GM19467 (cell line): ENCODE measurements around the gene CABP7.
"Not testable (repeated sequence)": the region's sequence is repeated elsewhere in the genome, so short reads cannot be mapped to it uniquely, and the experiment has no call there.

Source experiments
- ATAC-seq: cut with Tn5 transposase; IDR thresholded peaks from one replicate; pipeline ENCODE4 v1.9.1; 2021; ENCODE audit warnings: mild to moderate bottlenecking, moderate library complexity; ENCODE audit not compliant: unreplicated experiment

Gene CABP7

DNA sequence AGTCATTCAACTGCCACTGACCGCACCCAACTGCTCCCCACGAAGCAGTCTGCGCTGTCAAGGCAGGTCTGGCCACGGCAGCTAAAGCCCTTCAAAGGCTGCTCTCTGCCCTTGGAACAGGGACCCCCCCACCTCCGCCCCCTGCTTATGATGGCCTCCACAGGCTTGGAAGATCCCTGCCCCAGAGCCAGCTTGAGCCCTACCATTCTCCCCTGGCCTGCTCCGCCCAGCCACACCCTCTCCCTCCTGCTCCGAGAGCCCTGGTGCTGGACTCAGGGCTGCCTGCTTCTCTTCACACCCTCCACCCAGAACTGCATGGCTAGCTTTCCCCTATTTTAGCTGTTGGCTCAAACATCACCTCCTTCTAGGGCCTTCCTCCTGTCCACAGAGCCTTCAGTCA is 28.0 kb downstream of the CABP7 start:
- no peak for ATAC-seq

DNA sequence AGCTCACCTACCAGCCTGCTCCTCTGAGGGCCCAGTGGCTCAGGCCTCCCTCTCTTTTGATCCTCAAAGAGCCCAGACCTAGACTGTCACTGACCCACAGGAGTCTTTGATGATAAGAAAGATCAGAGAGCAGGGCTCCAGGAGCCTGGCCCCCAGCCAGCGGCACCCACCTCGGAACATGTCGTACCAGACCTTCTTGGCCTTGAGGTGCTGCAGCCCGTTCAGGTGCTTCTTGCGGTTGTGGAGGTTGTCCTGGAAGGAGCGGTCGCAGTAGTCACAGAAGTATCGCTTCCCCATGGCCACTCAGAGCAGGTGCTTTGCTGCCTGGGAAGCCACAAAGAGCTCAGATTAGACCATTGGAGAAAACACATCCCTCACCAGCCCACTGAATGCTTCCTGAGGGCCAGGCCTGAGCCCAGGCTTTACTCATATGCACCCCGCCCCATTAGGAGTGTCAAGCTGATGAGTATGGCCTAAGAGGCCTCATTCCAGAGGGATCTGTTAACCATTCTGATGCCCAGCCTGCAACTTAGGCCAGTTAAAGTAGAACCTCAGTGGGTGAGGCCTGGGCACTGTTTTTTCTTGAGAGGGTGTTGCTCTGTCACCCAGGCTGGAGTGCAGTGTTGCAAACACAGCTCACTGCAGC is 28.6 kb downstream of the CABP7 start:
- ATAC-seq = no peak

DNA sequence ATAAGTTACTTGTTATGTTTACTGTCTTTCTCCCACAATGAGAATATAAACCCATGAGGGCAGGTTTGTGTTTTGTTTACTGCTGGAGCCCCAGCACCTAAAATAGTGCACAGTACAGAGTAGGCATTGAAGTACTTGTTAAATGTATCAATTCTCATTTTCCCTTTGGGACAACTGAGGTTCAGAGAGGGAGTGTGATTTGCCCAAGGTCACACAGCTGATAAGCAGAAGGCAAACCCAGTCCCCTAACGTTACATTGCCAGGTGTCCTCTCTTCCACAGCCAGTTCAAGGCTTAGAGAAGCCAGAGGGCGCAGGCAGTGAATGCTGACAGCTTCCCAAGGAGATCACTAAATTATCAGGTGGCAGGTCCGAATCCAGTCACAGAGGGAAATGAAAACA is 30.2 kb downstream of the CABP7 start:
- ATAC-seq = no peak

DNA sequence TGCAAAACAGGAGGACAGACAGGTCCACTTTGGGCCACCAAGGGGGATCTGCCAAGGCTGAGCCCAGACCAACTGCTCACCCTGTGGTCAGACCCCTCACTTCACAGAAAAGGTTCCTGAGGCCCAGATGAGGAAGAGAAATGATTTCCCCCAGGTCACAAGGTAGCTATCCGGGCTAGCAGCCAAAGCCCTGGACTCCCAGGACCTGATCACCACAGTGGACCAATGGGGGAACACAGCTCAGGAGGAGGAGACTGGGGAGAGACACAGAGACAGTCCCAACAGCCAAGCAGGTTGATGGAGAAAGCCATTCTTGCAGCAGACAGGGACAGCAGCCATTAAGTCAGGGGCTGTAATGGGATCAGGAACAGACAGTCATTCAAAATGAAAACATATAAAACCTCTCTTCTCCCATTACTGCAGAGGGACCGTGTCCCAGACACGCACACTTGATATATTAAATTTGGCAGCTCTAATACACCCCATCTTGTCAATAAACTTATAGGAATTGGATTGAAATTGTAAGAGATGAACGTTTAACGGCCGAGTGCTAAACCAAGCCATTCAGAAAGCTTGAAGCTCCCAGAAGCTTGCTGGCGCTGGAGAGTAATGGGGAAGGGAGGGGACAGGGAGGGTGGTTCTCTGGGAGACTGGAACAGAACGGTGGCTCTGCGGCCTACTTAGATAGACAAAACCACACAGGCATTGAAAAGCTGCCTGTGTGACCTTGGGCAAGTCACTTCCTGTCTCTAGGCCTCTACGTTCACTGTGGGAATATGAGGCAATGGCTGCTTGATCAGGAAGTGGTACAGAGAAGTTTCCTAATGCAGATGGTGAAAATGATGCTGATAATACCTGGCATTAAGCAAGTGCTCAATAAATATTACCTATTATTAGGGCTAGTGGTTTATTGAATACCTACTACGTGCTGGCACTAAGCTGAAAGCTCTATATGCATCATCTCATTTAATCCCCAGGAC is 31.0 kb downstream of the CABP7 start:
- no peak for ATAC-seq

DNA sequence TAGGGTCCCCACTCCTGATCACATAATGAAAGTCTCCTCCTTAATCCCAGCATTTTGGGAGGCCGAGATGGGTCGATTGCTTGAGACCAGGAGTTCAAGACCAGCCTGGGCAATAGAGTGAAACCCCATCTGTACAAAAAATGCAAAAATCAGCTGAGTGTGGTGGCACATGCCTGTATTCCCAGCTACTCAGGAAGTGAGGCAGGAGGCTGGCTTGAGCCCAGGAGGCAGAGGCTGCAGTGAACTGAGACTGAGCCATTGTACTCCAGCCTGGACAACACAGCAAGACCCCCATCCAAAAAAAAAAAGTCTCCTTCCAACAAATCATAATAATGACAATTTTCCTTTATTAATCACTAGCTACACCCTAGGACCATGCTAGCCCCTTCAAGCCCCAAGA is 31.9 kb downstream of the CABP7 start:
- no peak for ATAC-seq

DNA sequence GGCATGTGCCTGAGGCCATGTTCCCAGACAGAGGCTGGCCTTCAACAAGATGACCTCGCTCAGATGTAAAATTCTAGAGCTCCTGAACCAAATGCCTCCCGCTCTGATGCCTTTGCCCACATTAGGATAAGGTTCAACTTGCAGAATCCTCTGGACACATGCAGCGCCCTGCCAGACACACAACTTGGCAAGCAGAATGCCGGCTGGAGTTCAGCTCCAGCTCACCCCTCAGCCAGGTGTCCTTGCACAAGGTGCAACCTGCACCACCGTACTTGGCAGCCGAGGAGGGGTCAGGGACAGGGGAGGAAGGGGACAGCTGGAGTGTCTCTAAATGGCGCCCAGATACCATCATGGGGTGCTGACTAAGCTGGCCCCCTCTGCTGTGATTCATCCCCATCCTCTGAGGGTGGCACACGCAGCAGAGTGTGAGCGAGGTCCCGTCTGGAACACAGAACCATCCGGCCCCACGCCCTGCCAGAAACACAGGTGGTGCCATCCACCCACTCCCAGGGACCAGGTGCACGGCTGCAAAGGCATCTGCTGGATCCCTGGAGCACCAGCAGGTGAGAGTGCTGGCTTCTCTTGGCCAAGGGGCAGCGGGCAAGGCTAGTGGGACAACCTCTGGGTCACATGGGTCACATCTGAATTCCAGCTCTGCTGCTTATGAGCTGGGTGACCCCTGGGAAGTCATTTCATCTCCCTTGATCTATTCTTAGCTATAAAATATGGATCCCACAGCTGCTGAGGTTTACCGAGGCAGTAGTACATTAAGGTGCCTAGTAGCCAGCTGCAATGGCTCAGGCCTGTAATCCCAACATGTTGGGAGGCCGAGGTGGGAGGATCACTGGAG is 34.2 kb downstream of the CABP7 start:
- ATAC-seq = no peak

DNA sequence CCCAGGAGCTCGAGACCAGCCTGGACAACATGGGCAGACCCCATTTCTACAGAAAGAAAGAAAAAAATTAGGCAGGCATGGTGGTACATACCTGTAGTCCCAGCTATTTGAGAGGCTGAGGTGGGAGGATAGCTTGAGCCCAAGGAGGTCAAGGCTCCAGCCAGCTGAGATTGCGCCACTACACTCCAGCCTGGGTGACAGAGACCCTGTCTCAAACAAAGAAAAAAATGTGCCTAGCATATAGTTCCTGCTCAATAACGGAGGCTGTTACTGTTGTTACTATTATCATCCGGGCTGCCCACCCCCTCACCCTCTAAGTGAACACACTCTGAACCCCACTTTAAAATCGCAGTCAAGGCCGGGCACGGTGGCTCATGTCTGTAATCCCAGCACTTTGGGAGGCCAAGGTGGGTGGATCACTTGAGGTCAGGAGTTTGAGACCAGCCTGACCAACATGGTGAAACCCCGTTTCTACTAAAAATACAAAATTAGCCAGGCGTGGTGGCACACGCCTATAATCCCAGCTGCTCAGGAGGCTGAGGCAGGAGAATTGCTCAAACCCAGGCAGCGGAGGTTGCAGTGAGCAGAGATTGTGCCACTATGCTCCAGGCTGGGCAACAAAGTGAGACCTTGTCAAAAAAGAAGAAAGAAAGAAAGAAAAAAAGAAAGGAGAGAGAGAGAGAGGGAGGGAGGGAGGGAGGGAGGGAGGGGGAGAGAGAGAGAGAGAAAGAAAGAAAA is 35.0 kb downstream of the CABP7 start:
- ATAC-seq = not testable (repeated sequence)

DNA sequence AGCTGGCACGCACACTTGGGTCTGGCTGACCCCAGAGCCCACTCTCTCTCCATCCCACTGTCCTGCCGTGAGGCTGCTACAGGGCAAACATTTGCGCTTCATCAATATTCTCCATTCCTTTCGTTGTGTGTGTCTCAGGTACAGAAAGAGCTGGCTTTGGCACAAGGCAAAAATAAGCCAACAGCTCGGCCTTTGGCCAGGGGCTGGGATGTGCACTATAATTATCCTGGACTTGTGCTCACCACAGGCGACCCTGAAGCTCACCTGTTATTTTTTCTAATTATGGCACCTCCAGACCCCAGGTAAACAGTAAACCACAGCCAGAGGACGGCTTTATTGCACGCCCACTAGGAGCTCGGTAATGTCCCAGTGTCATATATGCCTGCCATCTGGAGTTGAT is 36.1 kb downstream of the CABP7 start:
- ATAC-seq = no peak

DNA sequence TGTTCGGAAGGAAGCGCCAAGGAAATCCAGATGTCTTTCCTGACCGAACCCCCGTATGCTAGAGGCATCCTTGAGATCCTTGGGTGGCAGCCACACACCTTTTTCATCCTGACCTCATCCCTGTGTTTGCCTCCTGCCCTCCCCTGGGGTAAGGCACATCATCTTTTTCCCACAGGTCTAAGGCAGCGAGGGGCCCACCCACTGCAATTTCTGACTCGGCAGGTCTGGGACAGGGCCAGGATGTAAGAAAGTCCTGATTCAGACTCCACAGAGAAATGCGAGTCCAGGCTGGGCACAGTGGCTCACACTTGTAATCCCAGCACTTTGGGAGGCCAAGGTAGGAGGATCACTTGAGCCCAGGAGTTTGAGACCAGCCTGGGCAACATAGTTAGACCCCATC is 36.5 kb downstream of the CABP7 start:
- ATAC-seq = no peak

DNA sequence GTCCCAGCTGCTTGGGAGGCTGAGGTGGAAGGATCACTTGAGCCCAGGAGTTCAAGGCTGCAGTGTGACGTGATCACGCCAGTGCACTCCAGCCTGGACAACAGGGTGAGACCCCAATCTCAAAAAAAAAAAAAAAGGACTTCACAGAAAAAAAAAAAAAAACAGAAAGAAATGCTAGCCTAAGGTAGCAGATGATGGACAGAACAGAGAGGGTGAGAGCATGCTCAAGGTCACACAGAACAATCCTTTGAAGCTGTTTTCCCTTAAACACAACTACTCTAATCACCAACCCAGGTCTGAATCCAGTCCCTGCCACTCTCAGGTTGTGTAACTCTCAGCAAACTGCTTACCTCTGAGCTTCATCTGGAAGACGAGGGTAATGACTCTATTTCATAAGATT is 37.3 kb downstream of the CABP7 start:
- ATAC-seq = no peak

DNA sequence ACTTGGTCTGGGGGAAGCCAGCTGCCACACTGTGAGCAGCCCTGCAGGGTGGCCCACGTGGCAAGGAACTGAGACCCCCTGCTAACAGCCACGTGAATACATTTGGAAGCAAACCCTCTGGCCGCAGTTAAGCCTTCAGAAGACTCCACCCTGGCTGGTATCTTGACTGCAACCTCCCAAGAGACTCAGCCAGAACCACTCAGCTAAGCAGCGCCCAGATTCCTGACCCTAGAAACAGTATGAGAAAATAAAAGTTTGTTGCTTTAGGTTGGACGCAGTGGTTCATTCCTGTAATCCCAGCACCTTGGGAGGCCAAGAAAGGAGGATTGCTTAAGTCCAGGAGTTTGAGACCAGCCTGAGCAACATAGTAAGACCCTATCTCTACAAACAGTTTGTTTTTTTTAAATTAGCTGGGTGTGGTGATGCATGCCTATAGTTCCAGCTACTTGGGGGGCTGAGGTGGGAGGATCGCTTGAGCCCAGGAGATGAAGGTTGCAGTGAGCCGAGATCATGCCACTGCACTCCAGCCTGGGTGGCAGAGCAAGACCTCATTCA is 38.3 kb downstream of the CABP7 start:
- no peak for ATAC-seq

DNA sequence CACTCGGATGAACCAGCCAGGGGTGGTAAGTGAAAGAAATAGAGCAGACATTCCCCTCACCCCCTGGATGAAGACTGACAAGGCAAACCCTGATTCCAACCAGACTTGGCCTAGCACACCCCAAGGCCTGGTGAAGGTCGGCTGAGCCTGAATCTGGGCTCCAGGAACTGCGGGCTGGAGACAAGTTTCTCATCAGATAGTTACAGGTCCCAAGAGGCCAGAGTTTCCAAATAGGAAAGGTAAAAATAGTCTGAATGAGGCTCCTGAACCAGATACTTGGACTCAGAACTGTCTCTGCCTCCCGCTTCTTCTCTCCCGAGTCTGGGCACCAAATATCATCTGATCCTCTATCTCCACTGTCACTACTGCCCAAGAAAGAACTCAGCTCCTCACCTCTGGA is 39.2 kb downstream of the CABP7 start:
- no peak for ATAC-seq

DNA sequence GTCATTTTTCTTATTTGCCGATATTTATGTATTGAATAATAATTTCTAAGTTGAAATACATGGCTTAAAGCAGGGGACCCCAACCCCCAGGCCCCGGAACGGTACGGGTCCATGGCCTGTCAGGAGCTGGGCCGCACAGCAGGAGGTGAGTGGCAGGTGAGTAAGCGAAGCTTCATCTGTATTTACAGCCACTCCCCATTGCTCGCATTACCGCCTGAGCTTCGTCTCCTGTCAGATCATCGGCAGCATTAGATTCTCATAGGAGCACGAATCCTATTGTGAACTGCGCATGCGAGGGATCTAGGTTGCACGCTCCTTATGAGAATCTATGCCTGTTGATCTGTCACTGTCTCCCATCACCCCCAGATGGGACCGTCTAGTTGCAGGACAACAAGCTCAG is 42.5 kb downstream of the CABP7 start:
- ATAC-seq = no peak

DNA sequence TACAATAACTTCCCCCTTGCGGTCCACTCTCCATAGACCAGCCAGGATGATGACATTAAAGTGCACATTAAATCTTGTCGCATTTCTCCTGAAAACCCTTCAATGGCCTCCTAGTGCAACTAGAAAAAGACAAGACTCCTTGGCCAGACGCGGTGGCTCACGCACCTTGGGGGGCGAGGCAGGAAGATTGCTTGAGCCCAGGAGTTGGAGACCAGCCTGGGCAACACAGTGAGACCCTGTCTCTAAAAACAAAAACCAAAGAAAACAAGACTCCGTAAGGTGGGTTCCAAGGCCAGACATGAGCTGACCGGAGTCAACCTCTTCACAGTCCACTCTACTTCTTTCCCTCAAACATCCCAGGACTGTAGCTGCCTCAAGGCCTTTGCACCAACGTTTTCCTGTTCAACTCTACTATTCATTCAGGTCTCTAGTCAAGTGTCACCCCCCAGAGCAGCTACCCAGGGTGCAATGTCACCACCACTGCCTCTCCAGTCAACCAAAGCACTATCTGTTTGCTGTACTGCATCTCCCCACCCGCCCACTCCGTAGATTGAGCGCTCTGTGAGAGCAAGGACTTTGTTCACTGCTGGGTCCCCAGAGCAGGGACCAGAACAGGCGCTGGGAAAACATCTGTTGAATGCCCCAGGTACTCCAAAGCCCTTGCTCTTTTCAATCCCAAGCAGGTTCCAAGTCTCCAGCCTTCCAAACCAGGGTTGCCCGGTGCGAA is 46.3 kb downstream of the CABP7 start:
- no peak for ATAC-seq

DNA sequence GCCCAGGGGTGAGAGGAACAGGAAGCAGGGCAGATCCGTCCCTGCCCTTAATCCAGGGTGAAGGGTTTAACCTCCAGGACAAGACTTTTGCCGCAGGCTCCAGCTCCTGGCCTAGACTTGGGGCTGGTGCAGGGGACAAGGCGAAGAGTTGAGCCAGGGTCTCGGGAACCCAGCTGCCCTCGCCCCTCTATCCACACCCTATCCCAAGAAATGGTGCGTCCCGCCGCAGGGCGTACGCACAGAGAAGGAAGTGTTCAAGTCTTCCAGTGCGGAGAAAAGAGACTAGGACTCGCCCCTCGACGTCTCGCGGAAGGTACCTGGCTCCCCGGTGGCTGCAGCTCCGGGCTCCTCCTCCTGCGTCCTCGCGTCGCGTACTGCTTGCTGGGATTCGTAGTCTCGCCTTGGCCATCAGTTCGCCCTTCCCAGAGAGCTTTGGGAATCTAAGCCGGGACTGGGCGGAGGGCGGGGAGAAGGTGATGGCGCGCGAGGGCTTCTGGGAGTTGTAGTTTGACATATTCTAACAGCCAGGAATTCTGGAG is 46.9 kb downstream of the CABP7 start, which contains the start of gene ZMAT5:
TSS of gene ZMAT5 (minus strand) at position 376 of the 539 bp plus-strand sequence. CDS start 18,463 bp downstream, outside the sequence.
- ATAC-seq = peak; percentile 86

DNA sequence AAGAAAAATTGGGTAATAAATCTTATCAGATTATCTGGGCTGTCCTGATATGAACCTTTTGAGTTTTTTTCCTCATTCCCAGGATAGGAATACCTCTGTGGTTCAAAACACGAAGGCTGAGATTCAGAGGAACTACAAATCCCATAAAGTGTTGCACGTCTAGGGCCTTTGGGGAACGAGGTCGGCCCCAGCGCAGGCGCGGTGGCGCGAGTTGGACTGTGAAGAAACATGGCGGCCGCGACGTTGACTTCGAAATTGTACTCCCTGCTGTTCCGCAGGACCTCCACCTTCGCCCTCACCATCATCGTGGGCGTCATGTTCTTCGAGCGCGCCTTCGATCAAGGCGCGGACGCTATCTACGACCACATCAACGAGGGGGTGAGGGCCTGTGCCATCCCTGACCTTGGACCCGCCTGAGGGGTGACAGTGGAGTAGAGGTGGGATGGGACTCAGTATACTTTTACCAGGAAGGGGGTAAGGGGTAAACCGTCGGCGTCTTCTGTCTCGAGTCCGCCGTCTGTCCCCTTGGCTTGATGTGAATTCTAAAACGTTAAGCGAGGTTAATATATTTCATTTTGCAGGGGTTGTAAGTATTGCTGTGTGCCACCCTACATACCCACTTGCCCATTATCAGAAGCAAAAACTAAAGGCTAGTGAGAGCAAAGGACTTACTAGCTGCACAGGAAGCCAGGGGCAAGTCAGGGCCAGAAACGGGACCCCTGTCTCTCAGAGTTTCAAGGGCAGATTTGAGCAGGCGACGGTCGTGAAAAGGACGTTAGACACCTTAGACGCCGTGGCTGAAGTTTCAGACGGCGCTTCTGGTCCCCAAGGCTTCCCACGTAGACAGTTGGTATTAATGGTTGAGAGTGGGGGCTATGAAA is 47.6 kb downstream of the CABP7 start, which contains the start of gene UQCR10:
TSS of gene UQCR10 (plus strand) at position 199 of the 881 bp plus-strand sequence. CDS start at position 229, 30 bp downstream.
- ATAC-seq = peak; percentile 58

DNA sequence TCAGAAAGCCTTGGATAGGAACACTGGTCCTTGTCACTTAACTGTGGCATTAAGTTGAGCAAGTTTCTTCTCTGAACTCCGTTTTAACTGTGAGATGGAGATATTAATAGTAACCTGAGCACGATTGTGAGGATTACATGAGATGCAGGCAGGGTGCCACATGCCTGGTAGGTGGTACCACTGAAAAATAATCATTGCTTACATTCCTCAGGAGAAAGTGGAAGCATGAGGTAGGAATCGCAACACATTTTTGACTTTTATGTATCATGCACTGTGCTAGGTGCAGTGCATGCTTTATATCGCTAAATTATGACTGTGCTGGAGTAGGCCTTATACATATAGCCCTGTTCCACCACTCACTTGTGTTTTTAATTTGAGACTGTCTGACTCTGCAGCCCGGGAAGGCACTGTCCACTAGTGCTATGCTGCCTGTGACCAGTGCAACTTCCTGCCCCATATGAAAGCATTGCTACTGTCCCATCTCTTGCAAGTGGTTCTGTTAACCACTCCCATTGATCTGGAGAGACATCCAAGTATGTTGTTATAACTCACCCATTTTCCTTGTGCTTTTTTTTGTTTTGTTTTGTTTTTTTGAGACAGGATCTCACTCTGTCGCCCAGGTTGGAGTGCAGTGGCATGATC is 48.4 kb downstream of the CABP7 start:
- no peak for ATAC-seq
